ENCODE data around the gene WWOX. TPM values are rescaled to one million over a fixed set of nuclear protein-coding genes. Genes with fewer than 3 reads are reported as not detected.

WWOX gene
- polyA plus RNA-seq, 1 donor from 2014 or later, result 25.6 TPM

GRCh38 chr16:78892951-78893733 is 793.7 kb downstream of the WWOX start:
- H2AFZ ChIP-seq (ENCODE audit: low read depth, low read length), result no peak overlapping the region
- no peaks in the 10 kb centered on the region for H3K36me3 ChIP-seq (ENCODE audit: insufficient read depth, low read length)
- no peaks in the 10 kb centered on the region for H3K9me3 ChIP-seq (ENCODE audit: low read length)
- no peak for TF ChIP-seq EP300 (conservative IDR thresholded peaks at IDR 0.05; ENCODE audit: poor library complexity, severe bottlenecking)
- TF ChIP-seq REST (IDR thresholded peaks at IDR 0.05; ENCODE audit: borderline replicate concordance), result no peak
- TF ChIP-seq EZH2 (IDR thresholded peaks at IDR 0.05; ENCODE audit: borderline replicate concordance, insufficient read depth, low read length, poor library complexity, severe bottlenecking), result no peak
- TF ChIP-seq MXI1 (conservative IDR thresholded peaks at IDR 0.05; ENCODE audit: poor library complexity, severe bottlenecking), result no peak
- no peak for TF ChIP-seq TAF1 (IDR thresholded peaks at IDR 0.05; ENCODE audit: low read depth)
- no peak for TF ChIP-seq RAD21 (conservative IDR thresholded peaks at IDR 0.05)
- no peak for TF ChIP-seq SMC3 (conservative IDR thresholded peaks at IDR 0.05; ENCODE audit: poor library complexity)
- no peak for TF ChIP-seq POLR2AphosphoS5 (IDR thresholded peaks at IDR 0.05)
- no peak for TF ChIP-seq CTCF (IDR thresholded peaks at IDR 0.05; ENCODE audit: poor library complexity, severe bottlenecking)
- H3K79me2 ChIP-seq (replicated peaks; ENCODE audit: insufficient read depth, low read length), result no peaks in the 10 kb centered on the region
- H3K27me3 ChIP-seq (ENCODE audit: insufficient read depth, low read depth, low read length), result no peaks in the 10 kb centered on the region
- H3K9ac ChIP-seq (ENCODE audit: low read length), result no peak overlapping the region
- no peak overlapping the region for H3K4me2 ChIP-seq (ENCODE audit: low read length)
- H4K20me1 ChIP-seq (ENCODE audit: insufficient read depth), result no peaks in the 10 kb centered on the region
- H3F3A ChIP-seq (ENCODE audit: insufficient read depth, low read length, poor library complexity, severe bottlenecking), result no peaks in the 10 kb centered on the region
- no peak overlapping the region for H3K4me3 ChIP-seq (ENCODE audit: low read length)
- H3K27ac ChIP-seq (ENCODE audit: low read length), result no peak overlapping the region
- no peaks in the 10 kb centered on the region for H3K9me2 ChIP-seq (ENCODE audit: insufficient read depth, low read length)

GRCh38 chr16:78894886-78895285 is 795.4 kb downstream of the WWOX start:
- Histone ChIP-seq H3K4me2 (ENCODE audit: low read length) (no peak overlapping the region), H3K27ac (ENCODE audit: low read length) (no peak overlapping the region), H2AFZ (ENCODE audit: low read depth, low read length) (no peak overlapping the region), H3K36me3 (ENCODE audit: insufficient read depth, low read length) (no peaks in the 10 kb centered on the region), H3K9ac (ENCODE audit: low read length) (no peak overlapping the region), H4K20me1 (ENCODE audit: insufficient read depth) (no peaks in the 10 kb centered on the region), H3K9me2 (ENCODE audit: insufficient read depth, low read length) (no peaks in the 10 kb centered on the region), H3K79me2 (replicated peaks; ENCODE audit: insufficient read depth, low read length) (no peaks in the 10 kb centered on the region), H3K27me3 (ENCODE audit: insufficient read depth, low read depth, low read length) (no peaks in the 10 kb centered on the region), H3F3A (ENCODE audit: insufficient read depth, low read length, poor library complexity, severe bottlenecking) (no peaks in the 10 kb centered on the region), H3K9me3 (ENCODE audit: low read length) (no peaks in the 10 kb centered on the region), H3K4me3 (ENCODE audit: low read length) (no peak overlapping the region)
- TF ChIP-seq MXI1 (conservative IDR thresholded peaks at IDR 0.05; ENCODE audit: poor library complexity, severe bottlenecking) (no peak), REST (IDR thresholded peaks at IDR 0.05; ENCODE audit: borderline replicate concordance) (no peak), CTCF (IDR thresholded peaks at IDR 0.05; ENCODE audit: poor library complexity, severe bottlenecking) (no peak), POLR2AphosphoS5 (IDR thresholded peaks at IDR 0.05) (no peak), TAF1 (IDR thresholded peaks at IDR 0.05; ENCODE audit: low read depth) (no peak), EZH2 (IDR thresholded peaks at IDR 0.05; ENCODE audit: borderline replicate concordance, insufficient read depth, low read length, poor library complexity, severe bottlenecking) (no peak), SMC3 (conservative IDR thresholded peaks at IDR 0.05; ENCODE audit: poor library complexity) (no peak), EP300 (conservative IDR thresholded peaks at IDR 0.05; ENCODE audit: poor library complexity, severe bottlenecking) (no peak), RAD21 (conservative IDR thresholded peaks at IDR 0.05) (no peak)

Measured in neural cell (in vitro differentiated cells).